ENCODE measurements around the gene SPATA2.
"Not testable (repeated sequence)": the region's sequence is repeated elsewhere in the genome, so short reads cannot be mapped to it uniquely, and the experiment has no call there.

SPATA2 gene

DNA sequence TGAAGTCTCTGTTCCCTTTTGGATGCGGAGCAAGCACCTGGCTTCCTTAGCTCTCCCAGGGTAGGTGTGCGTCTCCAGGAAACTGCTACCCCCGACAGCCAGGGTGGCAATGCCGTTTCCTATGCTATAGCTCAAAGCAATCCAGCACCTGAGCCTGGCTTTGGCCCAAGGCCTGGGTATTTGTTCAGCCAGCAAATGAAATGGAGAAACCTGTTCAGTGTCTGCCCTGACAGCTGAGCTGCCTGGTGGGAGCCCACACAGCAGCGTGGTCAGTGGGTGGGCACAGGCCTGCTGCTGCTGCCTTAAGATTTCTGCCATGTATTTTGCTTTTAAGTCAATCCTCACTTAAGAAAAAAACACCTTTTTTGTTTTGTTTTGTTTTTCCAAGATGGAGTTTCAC lies 13.7 kb downstream of the SPATA2 start:
- H3K27me3 ChIP-seq (ENCODE audit: insufficient read depth, low read length): no peaks in the 10 kb centered on the region

DNA sequence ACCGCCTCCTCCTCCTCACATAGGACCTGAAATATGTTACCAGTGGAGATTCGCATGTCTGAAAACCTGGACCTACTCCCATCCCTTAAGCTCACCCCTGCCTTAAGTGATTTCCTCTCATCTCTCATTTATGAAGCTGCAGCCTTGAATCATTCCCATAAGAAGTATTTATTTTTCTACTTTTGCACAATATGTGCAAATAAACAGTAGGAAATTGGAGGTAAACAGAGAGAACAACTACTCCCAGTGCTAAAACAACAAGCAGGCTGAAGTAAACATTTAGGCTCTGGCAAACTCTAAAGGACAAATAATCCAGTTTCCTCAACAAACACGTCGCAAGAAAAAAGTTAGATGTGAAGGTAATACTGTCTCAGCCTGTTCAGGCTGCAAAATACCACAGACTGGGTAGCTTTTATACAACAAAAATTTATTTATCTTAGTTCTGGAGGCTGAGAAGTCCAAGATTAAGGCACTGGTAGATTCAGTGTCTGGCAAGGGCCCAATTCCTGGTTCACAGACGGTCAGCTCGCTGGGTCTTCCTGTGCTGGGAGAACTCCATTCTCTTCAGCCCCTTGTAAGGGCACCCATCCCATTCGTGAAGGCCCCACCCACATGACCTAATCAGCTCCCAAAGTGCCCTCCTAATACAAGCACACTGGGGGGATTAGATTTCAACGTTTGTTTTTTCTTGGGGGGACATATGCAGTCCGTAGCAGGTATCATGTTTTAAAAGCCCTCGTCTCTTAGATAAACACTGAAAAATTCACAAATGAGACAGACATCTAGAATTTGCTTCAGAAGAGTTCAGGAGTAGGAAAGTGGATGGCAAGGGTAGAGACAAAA lies 15.6 kb downstream of the SPATA2 start:
- Histone ChIP-seq H3K79me2 (ENCODE audit: control insufficient read depth, insufficient read depth, low read length, unreplicated experiment) (no peaks in the 10 kb centered on the region), H3K27ac (ENCODE audit: low read depth, low read length) (no peak overlapping the region), H3K36me3 (ENCODE audit: insufficient read depth, low read length) (no peaks in the 10 kb centered on the region), H2AFZ (ENCODE audit: low read length, unreplicated experiment) (no peak overlapping the region), H3K27me3 (ENCODE audit: insufficient read depth, low read length) (no peaks in the 10 kb centered on the region), H3K4me1 (ENCODE audit: control insufficient read depth, insufficient read depth, low read length, unreplicated experiment) (no peaks in the 10 kb centered on the region), H3K4me3 (ENCODE audit: low read depth, low read length) (no peak overlapping the region)

More for the DNA sequence above, 13.7 kb downstream of the SPATA2 start:
- H2AFZ ChIP-seq (ENCODE audit: low read length, unreplicated experiment): no peak overlapping the region
- no peak overlapping the region for H3K27ac ChIP-seq (ENCODE audit: low read depth, low read length)
- no peaks in the 10 kb centered on the region; the same call in 1 of the 2 replicates for H3K36me3 ChIP-seq (ENCODE audit: insufficient read depth, low read length)
- no peaks in the 10 kb centered on the region for H3K79me2 ChIP-seq (ENCODE audit: control insufficient read depth, insufficient read depth, low read length, unreplicated experiment)
- H3K4me3 ChIP-seq (ENCODE audit: low read depth, low read length): no peak overlapping the region
- H3K4me1 ChIP-seq (ENCODE audit: control insufficient read depth, insufficient read depth, low read length, unreplicated experiment): no peaks in the 10 kb centered on the region

DNA sequence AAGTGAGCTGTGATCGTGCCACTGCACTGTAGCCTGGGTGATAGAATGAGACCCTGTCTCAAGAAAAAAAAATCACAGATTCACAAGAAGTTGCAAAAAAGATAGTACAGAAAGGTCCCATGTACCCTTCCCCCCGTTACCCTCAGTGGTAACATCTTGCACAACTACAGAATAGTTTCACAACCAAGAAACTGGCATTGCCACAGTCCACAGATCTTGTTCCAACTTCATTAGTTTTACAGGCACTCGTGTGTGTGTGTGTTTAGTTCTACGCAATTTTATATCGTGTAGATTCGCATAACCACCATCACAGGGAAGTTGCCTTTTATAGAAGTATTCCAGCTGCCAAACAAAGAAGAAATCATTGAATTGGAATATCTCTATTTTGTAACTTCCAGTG lies 19.1 kb downstream of the SPATA2 start:
- Histone ChIP-seq H2AFZ (ENCODE audit: low read length, unreplicated experiment) (no peak overlapping the region), H3K79me2 (ENCODE audit: control insufficient read depth, insufficient read depth, low read length, unreplicated experiment) (no peaks in the 10 kb centered on the region), H3K27me3 (ENCODE audit: insufficient read depth, low read length) (no peaks in the 10 kb centered on the region), H3K4me3 (ENCODE audit: low read depth, low read length) (no peak overlapping the region), H3K27ac (ENCODE audit: low read depth, low read length) (no peak overlapping the region), H3K36me3 (ENCODE audit: insufficient read depth, low read length) (no peaks in the 10 kb centered on the region), H3K4me1 (ENCODE audit: control insufficient read depth, insufficient read depth, low read length, unreplicated experiment) (peaks cover 8% of the 10 kb centered on the region)

DNA sequence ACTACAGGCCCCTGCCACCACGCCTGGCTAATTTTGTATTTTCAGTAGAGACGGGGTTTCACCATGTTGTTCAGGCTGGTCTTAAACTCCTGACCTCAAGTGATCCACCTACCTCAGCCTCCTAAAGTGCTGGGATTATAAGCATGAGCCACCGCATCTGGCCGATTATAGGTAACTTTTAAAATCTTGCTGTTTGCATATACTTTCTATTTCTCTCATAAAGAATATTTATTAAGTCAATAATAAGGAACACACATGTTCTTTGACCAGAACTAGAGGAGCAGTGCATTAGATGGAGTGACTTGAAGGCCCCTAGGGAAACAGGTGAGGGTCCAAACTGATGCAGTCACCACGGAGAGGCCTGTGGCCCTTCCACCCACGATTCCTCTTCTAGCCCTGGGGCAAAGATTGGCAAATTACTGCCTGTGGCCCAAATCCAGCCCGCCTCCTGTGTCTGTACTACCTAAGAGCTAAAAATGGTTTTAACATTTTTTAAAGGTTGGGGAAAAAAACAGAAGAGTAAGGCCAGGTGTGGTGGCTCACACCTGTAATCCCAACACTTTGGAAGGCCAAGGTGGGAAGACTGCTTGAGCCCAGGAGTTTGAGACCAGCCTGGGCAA lies 19.7 kb downstream of the SPATA2 start:
- not testable (repeated sequence) for H2AFZ ChIP-seq (ENCODE audit: low read length, unreplicated experiment); H3K4me1 ChIP-seq (ENCODE audit: control insufficient read depth, insufficient read depth, low read length, unreplicated experiment); H3K4me3 ChIP-seq (ENCODE audit: low read depth, low read length); H3K27ac ChIP-seq (ENCODE audit: low read depth, low read length); H3K27me3 ChIP-seq (ENCODE audit: insufficient read depth, low read length); H3K79me2 ChIP-seq (ENCODE audit: control insufficient read depth, insufficient read depth, low read length, unreplicated experiment); H3K36me3 ChIP-seq (ENCODE audit: insufficient read depth, low read length)

DNA sequence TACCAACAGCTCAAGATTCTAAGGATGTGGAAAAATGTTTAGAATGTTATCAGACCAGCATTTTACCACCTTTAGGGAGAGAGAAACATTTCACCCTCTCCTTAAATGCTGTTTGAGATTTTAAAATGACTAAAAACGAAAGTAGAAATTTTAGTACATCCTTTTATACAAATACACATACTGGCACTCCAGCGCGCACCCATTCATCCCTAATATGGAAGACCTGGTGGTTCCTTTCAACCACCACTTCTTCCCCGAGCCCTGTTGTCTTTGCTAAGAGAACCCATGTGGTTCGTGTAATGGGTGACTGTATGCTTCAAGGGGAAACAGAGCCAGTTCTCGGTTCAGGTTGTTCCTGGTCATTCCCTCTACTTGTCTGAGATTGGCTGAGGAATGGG lies 21.3 kb downstream of the SPATA2 start:
- H3K36me3 ChIP-seq (ENCODE audit: insufficient read depth, low read length): no peaks in the 10 kb centered on the region
- H3K27me3 ChIP-seq (ENCODE audit: insufficient read depth, low read length): no peaks in the 10 kb centered on the region
- H3K27ac ChIP-seq (ENCODE audit: low read depth, low read length): no peak overlapping the region
- H3K79me2 ChIP-seq (ENCODE audit: control insufficient read depth, insufficient read depth, low read length, unreplicated experiment): no peaks in the 10 kb centered on the region
- no peak overlapping the region for H3K4me3 ChIP-seq (ENCODE audit: low read depth, low read length)
- no peak overlapping the region for H2AFZ ChIP-seq (ENCODE audit: low read length, unreplicated experiment)
- peaks cover 8% of the 10 kb centered on the region for H3K4me1 ChIP-seq (ENCODE audit: control insufficient read depth, insufficient read depth, low read length, unreplicated experiment)

DNA sequence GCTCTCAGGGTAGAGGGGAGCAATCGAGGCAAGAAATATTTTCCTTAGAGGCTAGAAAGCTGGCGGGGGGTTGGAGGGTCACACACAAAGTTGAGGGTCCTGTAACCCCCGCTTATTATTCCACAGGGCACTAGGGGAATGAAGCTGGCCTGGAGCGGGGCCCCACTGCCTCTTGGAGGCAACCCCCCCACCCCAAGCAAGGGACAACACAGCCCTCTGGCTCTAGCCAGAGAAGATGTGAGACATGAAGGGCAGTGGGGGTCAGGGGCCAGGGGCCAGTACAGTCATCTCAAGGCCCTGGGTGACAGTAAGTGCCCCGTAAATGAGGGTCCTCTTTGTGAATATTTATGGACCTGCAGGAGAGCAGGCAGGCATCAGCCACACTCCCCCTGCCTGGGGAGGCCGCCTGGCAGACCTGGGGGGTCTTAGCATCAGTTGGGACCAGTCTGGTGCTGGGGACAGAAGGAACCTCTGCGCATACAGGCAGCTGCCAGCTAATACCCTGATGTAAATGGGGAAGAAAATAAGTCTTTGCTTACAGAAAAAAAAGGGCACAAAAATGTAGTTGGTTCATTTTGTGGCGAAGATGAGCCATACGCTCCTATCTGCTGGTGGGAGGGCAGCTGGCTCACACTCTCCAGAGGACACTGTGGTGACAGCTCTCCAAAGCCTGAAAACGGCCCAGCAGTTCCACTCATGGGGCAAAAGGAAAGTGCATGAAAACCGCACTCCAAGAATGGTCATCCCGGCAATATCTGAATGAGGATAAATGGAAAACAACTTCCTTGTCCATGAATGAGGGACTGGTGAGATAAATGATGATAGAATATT lies 21.9 kb downstream of the SPATA2 start:
- no peak overlapping the region for H3K27ac ChIP-seq (ENCODE audit: low read depth, low read length)
- H3K79me2 ChIP-seq (ENCODE audit: control insufficient read depth, insufficient read depth, low read length, unreplicated experiment): no peaks in the 10 kb centered on the region
- H3K27me3 ChIP-seq (ENCODE audit: insufficient read depth, low read length): no peaks in the 10 kb centered on the region
- H2AFZ ChIP-seq (ENCODE audit: low read length, unreplicated experiment): no peak overlapping the region
- no peaks in the 10 kb centered on the region for H3K36me3 ChIP-seq (ENCODE audit: insufficient read depth, low read length)
- no peak overlapping the region for H3K4me3 ChIP-seq (ENCODE audit: low read depth, low read length)
- peaks cover 8% of the 10 kb centered on the region for H3K4me1 ChIP-seq (ENCODE audit: control insufficient read depth, insufficient read depth, low read length, unreplicated experiment)

DNA sequence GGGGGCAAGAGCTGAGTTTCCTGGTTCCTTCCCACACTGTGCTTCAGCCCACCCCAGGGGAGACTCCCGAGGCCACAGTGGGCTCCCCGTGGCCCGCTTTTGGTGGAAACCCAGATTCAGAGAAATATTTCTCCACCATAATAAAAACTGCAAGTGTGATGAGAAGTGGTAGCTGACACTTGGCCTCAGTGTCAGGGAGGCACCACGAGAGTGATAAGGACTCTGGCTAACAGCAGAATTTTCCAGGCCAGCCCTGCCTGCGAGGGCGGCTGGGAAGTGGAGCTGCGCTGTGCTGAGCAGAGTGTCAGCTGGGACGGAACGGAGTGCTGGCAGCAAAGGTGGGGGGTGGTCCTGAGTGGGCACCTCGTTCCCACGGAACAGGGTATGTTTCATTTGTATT lies 22.5 kb downstream of the SPATA2 start:
- H3K4me1 ChIP-seq (ENCODE audit: control insufficient read depth, insufficient read depth, low read length, unreplicated experiment): peaks cover 14% of the 10 kb centered on the region
- no peaks in the 10 kb centered on the region for H3K36me3 ChIP-seq (ENCODE audit: insufficient read depth, low read length)
- no peak overlapping the region for H3K4me3 ChIP-seq (ENCODE audit: low read depth, low read length)
- H3K79me2 ChIP-seq (ENCODE audit: control insufficient read depth, insufficient read depth, low read length, unreplicated experiment): no peaks in the 10 kb centered on the region
- no peak overlapping the region for H3K27ac ChIP-seq (ENCODE audit: low read depth, low read length)
- H2AFZ ChIP-seq (ENCODE audit: low read length, unreplicated experiment): no peak overlapping the region
- H3K27me3 ChIP-seq (ENCODE audit: insufficient read depth, low read length): no peaks in the 10 kb centered on the region

DNA sequence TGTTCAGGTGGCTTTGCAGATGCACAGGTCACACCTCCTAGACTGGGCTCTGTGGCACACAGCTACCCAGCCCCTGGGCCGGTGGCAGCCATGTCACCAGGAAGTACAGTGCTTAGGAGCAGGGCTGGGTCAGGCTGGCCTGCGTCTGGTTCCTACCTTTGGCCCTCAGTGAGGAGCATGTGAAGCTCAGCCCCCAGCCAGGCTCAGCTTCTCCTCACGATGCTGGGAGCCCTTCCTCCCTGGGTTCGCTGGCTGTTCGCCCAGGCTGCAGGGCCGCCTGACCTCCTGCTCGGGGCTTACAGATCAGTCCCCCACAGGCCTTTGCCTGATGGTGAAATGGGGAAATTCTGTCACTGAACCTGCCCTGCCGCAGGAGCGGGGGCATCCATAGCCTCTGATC lies 23.1 kb downstream of the SPATA2 start:
- Histone ChIP-seq H3K4me1 (ENCODE audit: control insufficient read depth, insufficient read depth, low read length, unreplicated experiment) (peaks cover 20% of the 10 kb centered on the region), H3K27me3 (ENCODE audit: insufficient read depth, low read length) (no peaks in the 10 kb centered on the region), H3K79me2 (ENCODE audit: control insufficient read depth, insufficient read depth, low read length, unreplicated experiment) (no peaks in the 10 kb centered on the region), H3K27ac (ENCODE audit: low read depth, low read length) (no peak overlapping the region), H2AFZ (ENCODE audit: low read length, unreplicated experiment) (no peak overlapping the region), H3K36me3 (ENCODE audit: insufficient read depth, low read length) (no peaks in the 10 kb centered on the region), H3K4me3 (ENCODE audit: low read depth, low read length) (no peak overlapping the region)

DNA sequence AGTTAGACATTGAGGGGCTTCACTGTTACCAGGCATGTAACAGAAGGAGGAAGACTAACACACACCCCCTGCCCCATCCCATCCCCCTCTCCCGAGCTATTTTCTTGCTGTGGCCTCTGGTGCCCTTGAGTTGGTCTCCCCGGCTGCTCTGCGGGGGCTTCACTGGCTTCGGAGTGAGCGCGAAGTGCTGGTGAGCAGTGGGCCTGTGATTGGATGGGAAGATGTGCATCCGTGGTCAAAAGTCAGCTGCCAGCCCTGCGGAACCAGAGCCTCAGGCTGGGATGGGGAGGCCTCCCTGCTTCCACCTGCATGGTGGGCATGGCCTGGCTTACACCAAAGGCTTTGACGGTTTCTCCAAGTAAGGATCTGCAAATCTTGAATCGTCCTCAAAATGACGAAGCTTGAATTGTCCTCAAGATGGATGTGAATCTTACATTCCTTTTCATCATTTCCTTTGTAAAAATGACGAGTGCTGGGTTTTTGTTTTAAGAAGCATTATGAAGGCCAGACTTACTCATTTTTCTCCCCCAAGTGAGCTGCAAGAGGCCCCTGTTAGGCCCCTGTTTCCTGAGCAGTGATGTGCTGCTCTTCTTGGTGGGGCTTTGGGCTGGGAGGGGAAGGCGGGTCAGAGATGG lies 23.7 kb downstream of the SPATA2 start:
- Histone ChIP-seq H3K79me2 (ENCODE audit: control insufficient read depth, insufficient read depth, low read length, unreplicated experiment) (no peaks in the 10 kb centered on the region), H3K27me3 (ENCODE audit: insufficient read depth, low read length) (no peaks in the 10 kb centered on the region), H3K4me1 (ENCODE audit: control insufficient read depth, insufficient read depth, low read length, unreplicated experiment) (peaks cover 22% of the 10 kb centered on the region), H3K27ac (ENCODE audit: low read depth, low read length) (no peak overlapping the region), H3K4me3 (ENCODE audit: low read depth, low read length) (no peak overlapping the region), H2AFZ (ENCODE audit: low read length, unreplicated experiment) (no peak overlapping the region), H3K36me3 (ENCODE audit: insufficient read depth, low read length) (no peaks in the 10 kb centered on the region)

DNA sequence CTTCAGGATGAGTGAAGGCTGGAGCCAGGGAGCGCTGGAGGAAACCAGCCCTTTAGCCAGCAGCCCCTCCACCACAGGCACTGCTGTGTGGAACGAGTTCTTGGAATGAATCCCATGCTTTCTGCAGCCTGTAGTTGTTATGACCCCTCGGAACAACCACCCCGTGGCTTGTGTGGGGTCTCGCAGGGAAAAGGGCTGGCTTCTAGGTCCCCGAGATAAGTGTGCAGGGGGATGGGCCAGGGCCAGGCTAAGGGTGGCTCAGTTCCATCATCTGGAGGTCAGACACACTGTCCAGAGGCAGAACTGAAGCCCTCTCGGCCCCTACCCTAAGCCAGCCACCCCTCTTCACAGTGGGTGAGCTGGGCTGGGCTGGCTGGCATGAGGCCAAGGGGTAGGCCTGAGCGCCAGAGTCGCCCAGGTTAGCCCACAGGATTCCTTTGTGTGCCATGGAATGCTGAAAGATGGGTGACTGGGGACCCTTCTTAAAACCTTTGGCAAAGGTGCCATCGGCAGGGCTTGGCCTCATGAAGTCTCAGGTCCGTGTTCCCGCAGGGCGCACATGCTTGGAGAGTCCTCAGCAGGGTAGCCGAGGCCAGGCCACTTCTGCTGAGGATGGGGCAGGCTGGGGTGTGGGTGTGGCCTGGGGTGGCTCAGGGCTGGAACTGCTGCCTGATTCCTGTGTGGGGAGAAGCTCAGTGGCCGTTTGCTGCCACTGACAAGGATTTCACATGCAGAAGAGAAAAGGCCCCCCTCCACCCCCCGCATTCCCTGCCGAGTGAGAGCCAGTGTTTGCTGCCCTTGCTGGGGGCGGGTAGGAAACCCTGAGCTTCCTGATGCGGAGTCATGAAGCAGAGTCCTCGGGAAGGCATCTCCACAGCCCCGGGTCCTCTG lies 24.6 kb downstream of the SPATA2 start:
- Histone ChIP-seq H3K27ac (ENCODE audit: low read depth, low read length) (no peak overlapping the region), H3K27me3 (ENCODE audit: insufficient read depth, low read length) (no peaks in the 10 kb centered on the region), H3K4me3 (ENCODE audit: low read depth, low read length) (no peak overlapping the region), H3K79me2 (ENCODE audit: control insufficient read depth, insufficient read depth, low read length, unreplicated experiment) (no peaks in the 10 kb centered on the region), H3K36me3 (ENCODE audit: insufficient read depth, low read length) (no peaks in the 10 kb centered on the region), H3K4me1 (ENCODE audit: control insufficient read depth, insufficient read depth, low read length, unreplicated experiment) (peaks cover 22% of the 10 kb centered on the region), H2AFZ (ENCODE audit: low read length, unreplicated experiment) (no peak overlapping the region)
